DND-41 (cell line): Measurements from ENCODE around the gene NPTXR.

Source experiments
- CTCF ChIP-seq: IDR thresholded peaks from 2 replicates; pipeline ENCODE4 v1.5.1; 2012; ENCODE audit warnings: borderline replicate concordance, low read length, moderate library complexity, mild to moderate bottlenecking; ENCODE audit not compliant: poor library complexity, severe bottlenecking; ENCODE audit errors: extremely low read depth
- EZH2 ChIP-seq: IDR thresholded peaks from 3 replicates; pipeline ENCODE4 v1.6.1; 2012; ENCODE audit warnings: borderline replicate concordance, low read depth, mild to moderate bottlenecking, moderate library complexity, low read length, inconsistent platforms; ENCODE audit not compliant: severe bottlenecking

GRCh38 chr22:38846412-38846811 is 2.6 kb upstream of the NPTXR start:
- no peak for TF ChIP-seq CTCF
- no peak for TF ChIP-seq EZH2
